Measurements from ENCODE around the gene CDH13.

CDH13 gene

DNA sequence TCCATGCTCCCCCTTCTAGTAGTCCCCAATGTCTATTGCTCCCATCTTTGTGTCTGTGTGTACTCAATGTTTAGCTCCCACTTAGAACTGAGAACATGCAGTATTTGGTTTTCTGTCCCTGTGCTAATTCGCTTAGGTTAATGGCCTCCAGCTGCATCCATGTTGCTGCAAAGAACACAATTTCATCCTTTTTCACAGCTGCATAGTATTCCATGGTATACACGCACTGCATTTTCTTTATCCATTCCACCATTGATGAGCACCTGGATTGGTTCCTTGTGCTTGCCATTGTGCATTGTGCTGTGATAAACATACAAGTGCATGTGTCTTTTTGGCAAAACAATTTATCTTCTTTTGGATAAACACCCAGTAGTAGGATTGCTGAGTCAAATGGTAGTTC, 1104.0 kb downstream of the CDH13 start:
- DNase-seq = no peak
- peaks cover 5% of the 10 kb centered on the region for H3K4me1 Mint-ChIP-seq
- TF ChIP-seq, protein P1, sequence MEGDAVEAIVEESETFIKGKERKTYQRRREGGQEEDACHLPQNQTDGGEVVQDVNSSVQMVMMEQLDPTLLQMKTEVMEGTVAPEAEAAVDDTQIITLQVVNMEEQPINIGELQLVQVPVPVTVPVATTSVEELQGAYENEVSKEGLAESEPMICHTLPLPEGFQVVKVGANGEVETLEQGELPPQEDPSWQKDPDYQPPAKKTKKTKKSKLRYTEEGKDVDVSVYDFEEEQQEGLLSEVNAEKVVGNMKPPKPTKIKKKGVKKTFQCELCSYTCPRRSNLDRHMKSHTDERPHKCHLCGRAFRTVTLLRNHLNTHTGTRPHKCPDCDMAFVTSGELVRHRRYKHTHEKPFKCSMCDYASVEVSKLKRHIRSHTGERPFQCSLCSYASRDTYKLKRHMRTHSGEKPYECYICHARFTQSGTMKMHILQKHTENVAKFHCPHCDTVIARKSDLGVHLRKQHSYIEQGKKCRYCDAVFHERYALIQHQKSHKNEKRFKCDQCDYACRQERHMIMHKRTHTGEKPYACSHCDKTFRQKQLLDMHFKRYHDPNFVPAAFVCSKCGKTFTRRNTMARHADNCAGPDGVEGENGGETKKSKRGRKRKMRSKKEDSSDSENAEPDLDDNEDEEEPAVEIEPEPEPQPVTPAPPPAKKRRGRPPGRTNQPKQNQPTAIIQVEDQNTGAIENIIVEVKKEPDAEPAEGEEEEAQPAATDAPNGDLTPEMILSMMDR (IDR thresholded peaks at IDR 0.05) = no peak
- no peak overlapping the region for H3K4me3 Mint-ChIP-seq
- no peaks in the 10 kb centered on the region for H3K27me3 Mint-ChIP-seq (ENCODE audit: low read depth, poor library complexity)
- peaks cover 43% of the 10 kb centered on the region for H3K9me3 Mint-ChIP-seq
- peaks cover 11% of the 10 kb centered on the region for H3K36me3 Mint-ChIP-seq (ENCODE audit: low read depth)
- H3K27ac Mint-ChIP-seq = no peak overlapping the region

DNA sequence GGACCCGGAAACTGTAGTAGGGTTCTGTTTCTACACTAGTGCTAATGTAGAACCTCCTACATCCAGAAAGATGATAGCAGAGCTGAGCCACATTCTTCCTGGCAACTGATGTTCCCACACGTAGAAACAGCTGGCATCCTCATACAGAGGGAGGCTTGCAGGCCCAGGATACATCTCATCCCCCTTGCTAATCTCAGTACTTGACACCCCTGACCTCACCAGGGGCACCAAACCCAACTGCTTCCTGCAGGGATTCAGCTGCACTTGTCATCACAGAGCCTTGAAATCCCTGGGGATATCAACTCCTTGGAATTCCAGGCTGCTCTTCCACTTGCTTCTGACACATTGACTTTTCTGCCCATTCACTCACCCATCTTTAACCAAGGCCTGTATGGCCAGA, 1105.8 kb downstream of the CDH13 start:
- Mint-ChIP-seq H3K4me1 (peaks cover 5% of the 10 kb centered on the region), H3K27ac (no peak overlapping the region)
- no peak for DNase-seq

DNA sequence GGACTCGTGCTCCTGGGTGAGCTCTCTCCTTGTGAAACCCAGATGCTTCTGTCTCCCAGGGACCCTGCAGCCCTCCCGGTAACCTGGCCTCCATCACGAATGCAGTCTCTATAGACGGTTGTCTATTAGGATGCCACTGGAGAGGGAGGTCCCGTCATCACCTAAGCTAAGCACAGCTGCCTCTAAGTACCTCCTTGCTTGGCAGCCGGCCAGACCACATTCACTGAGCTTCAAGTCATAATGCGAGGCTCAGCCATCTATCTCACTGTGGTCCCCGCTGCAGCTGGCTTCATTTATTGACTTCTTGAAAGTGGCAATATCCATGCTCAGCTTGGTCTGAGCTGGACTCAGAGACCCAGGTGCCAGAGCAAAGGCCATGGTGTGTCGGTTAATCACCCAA, 1106.5 kb downstream of the CDH13 start:
- Mint-ChIP-seq H3K9me3 (peaks cover 44% of the 10 kb centered on the region), H3K27ac (no peak overlapping the region), H3K27me3 (ENCODE audit: low read depth, poor library complexity) (no peaks in the 10 kb centered on the region), H3K4me1 (peaks cover 10% of the 10 kb centered on the region), H3K4me3 (no peak overlapping the region), H3K36me3 (ENCODE audit: low read depth) (peaks cover 11% of the 10 kb centered on the region)
- TF ChIP-seq, protein P1 (IDR thresholded peaks at IDR 0.05) = no peak
- DNase-seq = no peak

More for the DNA sequence above, 1105.8 kb downstream of the CDH13 start:
- H3K4me3 Mint-ChIP-seq = no peak overlapping the region
- H3K36me3 Mint-ChIP-seq (ENCODE audit: low read depth) = peaks cover 11% of the 10 kb centered on the region
- TF ChIP-seq, protein P1 (IDR thresholded peaks at IDR 0.05) = no peak
- H3K9me3 Mint-ChIP-seq = peaks cover 44% of the 10 kb centered on the region
- no peaks in the 10 kb centered on the region for H3K27me3 Mint-ChIP-seq (ENCODE audit: low read depth, poor library complexity)

DNA sequence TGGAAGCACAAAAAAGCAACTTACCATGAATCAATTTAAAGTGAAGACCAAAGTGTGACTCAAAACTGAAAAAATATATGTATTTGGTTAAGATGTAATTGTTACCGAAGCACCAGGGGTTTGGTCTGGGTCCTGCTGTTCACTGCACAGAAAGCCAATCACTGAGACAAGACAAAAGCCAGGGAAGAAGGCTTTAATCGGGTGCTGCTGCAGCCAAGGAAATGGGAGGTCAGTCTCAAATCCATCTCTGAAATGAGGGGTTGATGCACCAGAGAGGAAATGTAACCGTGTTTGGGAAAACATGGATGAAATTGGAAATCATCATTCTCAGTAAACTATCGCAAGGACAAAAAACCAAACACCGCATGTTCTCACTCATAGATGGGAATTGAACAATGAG, 1107.4 kb downstream of the CDH13 start:
- no peak overlapping the region for H3K4me3 Mint-ChIP-seq
- H3K9me3 Mint-ChIP-seq = peaks cover 44% of the 10 kb centered on the region
- H3K27ac Mint-ChIP-seq = no peak overlapping the region
- H3K4me1 Mint-ChIP-seq = peaks cover 10% of the 10 kb centered on the region
- TF ChIP-seq, protein P1 (IDR thresholded peaks at IDR 0.05) = no peak
- H3K36me3 Mint-ChIP-seq (ENCODE audit: low read depth) = peaks cover 11% of the 10 kb centered on the region
- H3K27me3 Mint-ChIP-seq (ENCODE audit: low read depth, poor library complexity) = no peaks in the 10 kb centered on the region
- DNase-seq = no peak

DNA sequence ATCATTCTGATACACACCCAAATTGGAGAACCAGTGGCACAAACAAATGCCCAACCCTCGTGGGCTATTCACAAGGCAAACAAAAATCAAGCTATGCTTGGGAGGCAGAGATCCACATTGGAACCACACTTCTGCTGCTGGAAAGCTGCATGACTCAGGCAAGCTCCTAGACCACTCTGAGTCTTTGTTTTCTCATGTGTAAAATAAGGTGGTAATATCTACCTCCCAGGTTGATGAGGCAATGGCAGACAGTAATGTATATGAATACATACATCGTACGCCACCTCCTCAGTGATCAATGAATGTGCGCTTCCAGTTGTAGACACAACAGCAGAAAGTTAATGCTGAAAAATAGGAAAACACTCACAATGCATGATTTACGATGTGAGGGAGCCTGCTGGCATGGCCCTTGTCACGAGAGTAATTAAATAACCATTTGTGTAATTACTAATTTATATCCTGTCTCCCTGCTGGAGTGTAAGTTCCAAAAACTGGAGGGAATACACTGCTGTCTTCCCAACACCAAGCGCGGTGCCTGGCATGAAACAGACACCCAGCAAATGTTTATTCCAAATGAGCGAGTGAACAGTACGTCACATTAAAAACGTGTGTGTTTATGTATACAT, 1111.1 kb downstream of the CDH13 start:
- Mint-ChIP-seq H3K36me3 (ENCODE audit: low read depth) (peaks cover 11% of the 10 kb centered on the region), H3K27ac (no peak overlapping the region), H3K9me3 (peaks cover 25% of the 10 kb centered on the region), H3K4me1 (peaks cover 12% of the 10 kb centered on the region), H3K27me3 (ENCODE audit: low read depth, poor library complexity) (no peaks in the 10 kb centered on the region), H3K4me3 (no peak overlapping the region)
- no peak for DNase-seq
- TF ChIP-seq, protein P1 (IDR thresholded peaks at IDR 0.05) = no peak

DNA sequence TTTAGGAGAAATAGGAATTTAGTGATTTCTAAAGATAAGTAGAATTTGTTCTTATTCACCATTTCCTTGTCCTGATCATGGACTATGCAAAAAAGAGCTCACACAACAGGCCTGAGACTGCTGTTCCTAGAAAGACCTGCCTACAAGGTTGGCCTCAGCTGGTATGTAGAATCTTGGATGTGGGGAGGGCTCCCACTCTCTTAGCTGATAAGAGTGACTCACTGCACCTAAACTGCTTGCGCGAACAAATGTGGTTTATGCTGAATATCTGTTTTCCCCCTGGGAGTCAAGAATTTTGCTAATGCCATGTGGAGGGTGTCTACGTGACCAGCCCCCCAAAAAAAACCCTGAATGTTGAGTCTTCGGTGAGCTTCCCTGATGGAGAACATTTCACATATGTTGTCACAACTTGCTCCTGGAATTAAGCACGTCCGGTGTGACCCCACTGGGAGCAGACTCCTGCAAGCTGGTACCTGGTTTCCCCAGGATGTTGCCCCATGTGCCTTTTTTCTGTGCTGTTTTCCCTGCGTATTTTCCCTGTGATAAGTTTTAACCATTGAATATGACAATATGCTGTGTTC, 1112.2 kb downstream of the CDH13 start:
- peaks cover 7% of the 10 kb centered on the region for H3K36me3 Mint-ChIP-seq (ENCODE audit: low read depth)
- peaks cover 20% of the 10 kb centered on the region for H3K9me3 Mint-ChIP-seq
- no peak for DNase-seq
- no peaks in the 10 kb centered on the region for H3K27me3 Mint-ChIP-seq (ENCODE audit: low read depth, poor library complexity)
- H3K4me3 Mint-ChIP-seq = no peak overlapping the region
- peaks cover 21% of the 10 kb centered on the region for H3K4me1 Mint-ChIP-seq
- no peak overlapping the region for H3K27ac Mint-ChIP-seq
- TF ChIP-seq, protein P1 (IDR thresholded peaks at IDR 0.05) = no peak

Data from nephron progenitor cell (in vitro differentiated cells).